Activated CD4-positive, alpha-beta memory T cell treated with anti-CD3 and anti-CD28 coated beads, Interleukin-2, amount 10 ng/mL, durations not matched to agents 7 days and 5 days (primary cell): Measurements from ENCODE around the gene DRD3. TPM values are rescaled to one million over a fixed set of nuclear protein-coding genes. Genes with fewer than 3 reads are reported as not detected.

Experiments used
- CTCF ChIA-PET: fragments of 350-600 bp; sonication (Branson Sonifier 250); formaldehyde crosslinking; loops from one replicate; lab custom pipeline; 2021; ENCODE audit warnings: antibody characterized with exemption, inconsistent platforms; lab: Charles Lee
- POLR2A ChIA-PET: fragments of 350-600 bp; sonication (Branson Sonifier 250); formaldehyde crosslinking; loops from one replicate; lab custom pipeline; 2021; ENCODE audit warnings: antibody characterized with exemption; lab: Charles Lee
- DNase-seq: peaks from one replicate; pipeline ENCODE4 v3.0.0-alpha.2; 2020
- H3K27ac Mint-ChIP-seq: one replicate; pipeline ENCODE4 v1.8.0; 2021; ENCODE audit warnings: mild to moderate bottlenecking, mixed read lengths
- H3K27me3 Mint-ChIP-seq: one replicate; pipeline ENCODE4 v1.8.0; 2021; ENCODE audit warnings: mixed read lengths
- H3K36me3 Mint-ChIP-seq: one replicate; pipeline ENCODE4 v1.8.0; 2021; ENCODE audit warnings: low read depth, mixed read lengths
- H3K4me1 Mint-ChIP-seq: one replicate; pipeline ENCODE4 v1.8.0; 2021; ENCODE audit warnings: mixed read lengths
- H3K4me3 Mint-ChIP-seq: one replicate; pipeline ENCODE4 v1.8.0; 2021; ENCODE audit warnings: mild to moderate bottlenecking, mixed read lengths
- H3K9me3 Mint-ChIP-seq: one replicate; pipeline ENCODE4 v1.8.0; 2021; ENCODE audit warnings: mixed read lengths
- total RNA-seq, 2 experiments: library from RNA; stranded (reverse); gene quantifications; one replicate each; pipeline ENCODE4 v1.2.3, GENCODE V29; 2021

Gene DRD3
- total RNA-seq, 2 experiments from 2014 or later, result not detected

GRCh38 chr3:114110439-114110838 is 68.4 kb downstream of the DRD3 start:
- DNase-seq, result no peak
- H3K4me3 Mint-ChIP-seq, result no peak overlapping the region
- no peaks in the 10 kb centered on the region for H3K36me3 Mint-ChIP-seq
- CTCF ChIA-PET, result no interaction called here
- H3K27me3 Mint-ChIP-seq, result peaks cover 11% of the 10 kb centered on the region
- H3K4me1 Mint-ChIP-seq, result no peaks in the 10 kb centered on the region
- H3K9me3 Mint-ChIP-seq, result no peaks in the 10 kb centered on the region
- H3K27ac Mint-ChIP-seq, result no peak overlapping the region
- POLR2A ChIA-PET, result no interaction called here

DNA sequence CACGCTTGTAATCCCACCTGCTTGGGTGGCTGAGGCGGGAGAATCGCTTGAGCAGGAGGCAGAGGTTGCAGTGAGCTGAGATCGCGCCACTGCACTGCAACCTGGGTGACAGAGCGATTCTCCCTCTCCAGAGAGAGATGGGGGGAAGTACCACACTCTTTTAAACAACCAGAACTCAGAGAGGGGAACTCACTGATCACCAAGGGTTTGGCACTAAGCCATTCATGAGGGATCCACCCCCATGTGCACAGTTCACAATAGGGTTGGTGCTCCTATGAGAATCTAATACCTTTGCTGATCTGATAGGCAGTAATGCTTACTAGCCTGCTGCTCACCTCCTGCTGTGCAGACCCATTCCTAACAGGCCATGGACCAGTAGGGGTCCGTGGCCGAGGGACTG is 70.7 kb downstream of the DRD3 start:
- DNase-seq, result no peak
- POLR2A ChIA-PET, result no interaction called here
- CTCF ChIA-PET, result no interaction called here
- Mint-ChIP-seq H3K9me3 (no peaks in the 10 kb centered on the region), H3K4me3 (no peak overlapping the region), H3K27ac (no peak overlapping the region), H3K4me1 (no peaks in the 10 kb centered on the region), H3K36me3 (no peaks in the 10 kb centered on the region), H3K27me3 (peaks cover 11% of the 10 kb centered on the region)

- H3K36me3 Mint-ChIP-seq, result no peaks in the 10 kb centered on the region
Measured at GRCh38 chr3:114104414-114104813, 74.4 kb downstream of the DRD3 start.

GRCh38 chr3:114103858-114104257 is 75.0 kb downstream of the DRD3 start:
- Mint-ChIP-seq H3K4me3 (no peak overlapping the region), H3K4me1 (no peaks in the 10 kb centered on the region), H3K36me3 (no peaks in the 10 kb centered on the region), H3K27me3 (peaks cover 9% of the 10 kb centered on the region), H3K27ac (no peak overlapping the region), H3K9me3 (no peaks in the 10 kb centered on the region)
- no peak for DNase-seq
- CTCF ChIA-PET, result no interaction called here
- POLR2A ChIA-PET, result no interaction called here

More at GRCh38 chr3:114104414-114104813, 74.4 kb downstream of the DRD3 start:
- DNase-seq, result no peak
- H3K4me1 Mint-ChIP-seq, result no peaks in the 10 kb centered on the region
- no peak overlapping the region for H3K4me3 Mint-ChIP-seq
- H3K9me3 Mint-ChIP-seq, result no peaks in the 10 kb centered on the region
- peaks cover 11% of the 10 kb centered on the region for H3K27me3 Mint-ChIP-seq
- H3K27ac Mint-ChIP-seq, result no peak overlapping the region
- POLR2A ChIA-PET, result no interaction called here
- CTCF ChIA-PET, result no interaction called here

DNA sequence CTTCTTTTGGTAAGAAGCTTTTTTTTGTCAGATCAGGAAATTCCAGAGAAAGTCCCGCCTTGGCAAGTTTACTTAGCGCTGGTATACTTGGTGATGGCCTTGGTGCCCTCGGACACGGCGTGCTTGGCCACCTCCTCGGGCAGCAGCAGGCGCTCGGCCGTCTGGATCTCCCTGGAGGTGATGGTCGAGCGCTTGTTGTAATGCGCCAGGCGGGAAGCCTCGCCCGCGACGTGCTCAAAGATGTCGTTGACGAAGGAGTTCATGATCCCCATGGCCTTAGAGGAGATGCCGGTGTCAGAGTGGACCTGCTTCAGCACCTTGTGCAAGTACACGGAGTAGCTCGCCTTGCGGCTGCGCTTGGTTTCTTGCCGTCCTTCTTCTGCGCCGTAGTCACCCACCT is 75.7 kb downstream of the DRD3 start:
- POLR2A ChIA-PET, result no interaction called here
- no peaks in the 10 kb centered on the region for H3K36me3 Mint-ChIP-seq
- H3K4me1 Mint-ChIP-seq, result no peaks in the 10 kb centered on the region
- peaks cover 9% of the 10 kb centered on the region for H3K27me3 Mint-ChIP-seq
- CTCF ChIA-PET, result no interaction called here
- H3K9me3 Mint-ChIP-seq, result no peaks in the 10 kb centered on the region
- DNase-seq, result no peak
- H3K27ac Mint-ChIP-seq, result no peak overlapping the region
- no peak overlapping the region for H3K4me3 Mint-ChIP-seq

- ChIA-PET CTCF (no interaction called here), POLR2A (interaction anchor here (0.7 kb wide), 1 partner anchor 239 kb away, joined by 3 read pairs; no protein-coding TSS in a partner anchor)
- Mint-ChIP-seq H3K4me3 (no peak overlapping the region), H3K9me3 (no peaks in the 10 kb centered on the region), H3K27ac (no peak overlapping the region), H3K27me3 (peaks cover 12% of the 10 kb centered on the region), H3K36me3 (no peaks in the 10 kb centered on the region), H3K4me1 (no peaks in the 10 kb centered on the region)
- no peak for DNase-seq
Measured at GRCh38 chr3:114101101-114101500, 77.8 kb downstream of the DRD3 start.

DNA sequence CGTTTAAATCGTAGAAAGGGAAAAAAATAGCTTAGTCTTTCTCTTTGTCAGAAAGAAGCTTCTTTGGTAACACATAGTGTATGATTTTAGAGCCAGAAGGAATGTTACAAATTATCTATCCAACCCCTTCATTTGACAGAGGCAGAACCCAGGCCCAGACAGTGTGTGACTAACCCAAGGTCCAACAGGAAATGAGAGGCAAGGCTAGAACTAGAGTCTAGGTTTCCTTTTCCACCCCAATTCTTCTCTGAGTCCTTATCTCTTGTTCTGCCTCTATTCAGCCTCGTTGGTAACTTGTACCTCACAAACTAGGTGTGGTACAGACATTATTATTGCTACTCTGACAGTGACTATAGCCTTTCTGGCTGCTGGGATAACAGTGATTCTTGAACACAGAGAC is 83.1 kb downstream of the DRD3 start:
- H3K36me3 Mint-ChIP-seq, result no peaks in the 10 kb centered on the region

DNA sequence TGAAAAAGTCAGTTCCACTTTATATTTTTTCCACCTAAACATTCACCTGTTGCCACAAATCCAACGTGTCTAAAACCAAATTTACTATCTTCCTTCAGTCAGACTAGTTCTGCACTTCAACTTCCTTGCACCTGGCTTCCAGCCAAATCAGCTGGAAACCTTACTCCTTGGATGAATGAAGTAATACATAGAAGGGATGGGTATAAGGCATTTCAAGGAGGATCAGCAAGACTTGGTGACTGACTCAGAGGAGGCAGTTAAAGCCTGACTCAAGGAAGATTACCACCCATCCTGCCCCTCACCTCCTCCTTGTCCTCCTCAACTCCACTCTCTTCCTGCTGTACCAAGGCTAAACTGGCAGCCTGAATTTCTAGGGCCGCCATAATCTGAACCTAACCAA is 85.3 kb downstream of the DRD3 start:
- Mint-ChIP-seq H3K36me3 (peaks cover under 1% of the 10 kb centered on the region), H3K27me3 (peaks cover 3% of the 10 kb centered on the region), H3K4me3 (no peak overlapping the region), H3K9me3 (no peaks in the 10 kb centered on the region), H3K4me1 (peaks cover 3% of the 10 kb centered on the region), H3K27ac (no peak overlapping the region)
- ChIA-PET POLR2A (no interaction called here), CTCF (no interaction called here)
- no peak for DNase-seq

More for the DNA sequence above, 83.1 kb downstream of the DRD3 start:
- no peak for DNase-seq
- peaks cover 5% of the 10 kb centered on the region for H3K27me3 Mint-ChIP-seq
- peaks cover 3% of the 10 kb centered on the region for H3K4me1 Mint-ChIP-seq
- H3K9me3 Mint-ChIP-seq, result no peaks in the 10 kb centered on the region
- POLR2A ChIA-PET, result no interaction called here
- no peak overlapping the region for H3K4me3 Mint-ChIP-seq
- H3K27ac Mint-ChIP-seq, result no peak overlapping the region
- CTCF ChIA-PET, result no interaction called here

- no peak for DNase-seq
- CTCF ChIA-PET, result no interaction called here
- Mint-ChIP-seq H3K27me3 (peaks cover 3% of the 10 kb centered on the region), H3K9me3 (no peaks in the 10 kb centered on the region), H3K36me3 (peaks cover 4% of the 10 kb centered on the region), H3K27ac (no peak overlapping the region), H3K4me3 (no peak overlapping the region), H3K4me1 (peaks cover 3% of the 10 kb centered on the region)
- POLR2A ChIA-PET, result no interaction called here
Measured at GRCh38 chr3:114093016-114093380, 85.9 kb downstream of the DRD3 start.

GRCh38 chr3:114092151-114093015 is 86.5 kb downstream of the DRD3 start:
- Mint-ChIP-seq H3K36me3 (peaks cover 10% of the 10 kb centered on the region), H3K4me1 (peaks cover 3% of the 10 kb centered on the region), H3K27ac (no peak overlapping the region), H3K27me3 (peaks cover 3% of the 10 kb centered on the region), H3K9me3 (no peaks in the 10 kb centered on the region), H3K4me3 (no peak overlapping the region)
- no peak for DNase-seq
- CTCF ChIA-PET, result no interaction called here
- POLR2A ChIA-PET, result no interaction called here

GRCh38 chr3:114089675-114090074 is 89.2 kb downstream of the DRD3 start:
- Mint-ChIP-seq H3K4me3 (no peak overlapping the region), H3K36me3 (peaks cover 33% of the 10 kb centered on the region), H3K9me3 (no peaks in the 10 kb centered on the region), H3K27me3 (no peaks in the 10 kb centered on the region), H3K27ac (no peak overlapping the region), H3K4me1 (peaks cover 3% of the 10 kb centered on the region)
- ChIA-PET CTCF (no interaction called here), POLR2A (no interaction called here)
- no peak for DNase-seq

- CTCF ChIA-PET, result no interaction called here
- Mint-ChIP-seq H3K9me3 (no peaks in the 10 kb centered on the region), H3K27ac (no peak overlapping the region), H3K4me1 (no peaks in the 10 kb centered on the region), H3K4me3 (no peak overlapping the region), H3K27me3 (no peaks in the 10 kb centered on the region), H3K36me3 (peaks cover 60% of the 10 kb centered on the region)
- DNase-seq, result no peak
- POLR2A ChIA-PET, result no interaction called here
Measured at GRCh38 chr3:114086356-114086755, 92.5 kb downstream of the DRD3 start.

DNA sequence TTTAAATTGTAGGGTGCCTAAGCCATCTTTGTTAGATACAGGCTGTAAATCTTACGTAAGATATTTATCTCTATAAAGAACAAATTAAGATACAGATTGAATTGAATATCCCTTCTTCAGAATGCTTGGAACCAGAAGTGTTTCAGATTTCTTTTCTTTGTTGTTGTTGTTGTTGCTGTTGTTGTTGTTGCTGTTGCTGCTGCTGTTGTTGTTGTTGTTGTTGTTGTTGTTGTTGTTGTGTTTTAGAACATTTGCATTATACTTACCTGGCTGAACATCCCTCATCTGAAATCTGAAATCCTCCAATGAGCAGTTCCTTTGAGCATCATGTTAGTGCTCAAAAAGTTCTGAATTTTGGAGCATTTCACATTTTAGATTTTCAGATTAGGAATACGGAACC is 95.7 kb downstream of the DRD3 start:
- H3K27me3 Mint-ChIP-seq, result no peaks in the 10 kb centered on the region
- no peaks in the 10 kb centered on the region for H3K9me3 Mint-ChIP-seq
- ChIA-PET CTCF (no interaction called here), POLR2A (no interaction called here)
- no peaks in the 10 kb centered on the region for H3K4me1 Mint-ChIP-seq
- H3K36me3 Mint-ChIP-seq, result peaks cover 80% of the 10 kb centered on the region
- no peak overlapping the region for H3K4me3 Mint-ChIP-seq
- no peak for DNase-seq
- no peak overlapping the region for H3K27ac Mint-ChIP-seq

- Mint-ChIP-seq H3K4me3 (no peak overlapping the region), H3K27ac (no peak overlapping the region), H3K9me3 (no peaks in the 10 kb centered on the region), H3K36me3 (peaks cover 79% of the 10 kb centered on the region), H3K4me1 (no peaks in the 10 kb centered on the region), H3K27me3 (no peaks in the 10 kb centered on the region)
- POLR2A ChIA-PET, result interaction anchor here (0.8 kb wide), 1 partner anchor 25 kb away, joined by 3 read pairs; the partner anchor contains the start of genes CCDC191 and QTRT2
- DNase-seq, result no peak
- CTCF ChIA-PET, result no interaction called here
Measured at GRCh38 chr3:114081037-114081436, 97.8 kb downstream of the DRD3 start.
